GM12892 (cell line): ENCODE measurements around the gene ARID4A.

Source experiments
- POLR2A ChIP-seq: IDR thresholded peaks from 2 replicates; pipeline ENCODE4 v1.6.1; 2011; ENCODE audit warnings: low read depth, low read length, control low read depth
- POLR2AphosphoS5 ChIP-seq: IDR thresholded peaks from 2 replicates; pipeline ENCODE4 v1.6.1; 2011; ENCODE audit warnings: low read depth, low read length, control low read depth
- TAF1 ChIP-seq: IDR thresholded peaks from 2 replicates; pipeline ENCODE4 v1.6.1; 2011; ENCODE audit warnings: low read depth, mild to moderate bottlenecking, control low read depth, low read length, borderline replicate concordance

GRCh38 chr14:58415636-58416547 lies 117.5 kb downstream of the ARID4A start:
- no peak for TF ChIP-seq TAF1
- no peak for TF ChIP-seq POLR2A
- no peak for TF ChIP-seq POLR2AphosphoS5
